ENCODE results near the gene GPR173. TPM values are rescaled to one million over a fixed set of nuclear protein-coding genes. Genes with fewer than 3 reads are reported as not detected.

Gene GPR173
- total and polyA plus RNA-seq, 8 donors: 0.44 to 7.5 (median 0.77) TPM; not detected in 4

DNA sequence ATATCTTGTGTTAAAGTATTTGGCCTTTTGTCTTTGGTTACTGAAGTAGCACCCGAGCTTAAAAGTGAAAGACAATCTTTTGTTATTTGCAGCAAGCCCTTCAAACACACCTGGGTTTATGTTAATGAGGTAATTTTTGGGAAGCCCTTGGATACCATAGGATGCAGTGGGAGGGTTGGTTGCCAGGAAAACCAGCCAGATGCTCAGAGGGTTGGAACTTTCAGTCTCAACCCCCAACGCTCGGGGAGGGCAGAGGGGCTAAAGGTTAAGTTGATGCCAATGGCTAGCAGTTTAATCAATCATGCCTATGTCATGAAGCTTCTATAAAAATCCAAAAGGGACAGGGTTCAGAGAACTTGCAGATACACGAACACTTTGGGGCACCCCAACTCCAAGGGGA lies 17.2 kb upstream of the GPR173 start:
- intact Hi-C loops (cut with DNase I; ENCODE audit: low total_unique reads): no loop called here
- Histone ChIP-seq H3K9me3 (no peaks in the 10 kb centered on the region), H3K27ac (no peak overlapping the region), H3K36me3 (no peaks in the 10 kb centered on the region), H3K27me3 (peaks cover 0 to 22% (median 0%) of the 10 kb centered on the region in 3 donors), H3K4me3 (no peak overlapping the region), H3K4me1 (no peaks in the 10 kb centered on the region)
- no peak for DNase-seq
- no peak for TF ChIP-seq POLR2AphosphoS5 (IDR thresholded peaks at IDR 0.05)
- TF ChIP-seq CTCF (IDR thresholded peaks at IDR 0.05): no peak
- TF ChIP-seq EP300 (IDR thresholded peaks at IDR 0.05): no peak
- TF ChIP-seq POLR2A (IDR thresholded peaks at IDR 0.05): no peak
- 23 to 40% (median 27%) methylated on average over 4 of the region's 4 CpGs for WGBS, 5 donors

DNA sequence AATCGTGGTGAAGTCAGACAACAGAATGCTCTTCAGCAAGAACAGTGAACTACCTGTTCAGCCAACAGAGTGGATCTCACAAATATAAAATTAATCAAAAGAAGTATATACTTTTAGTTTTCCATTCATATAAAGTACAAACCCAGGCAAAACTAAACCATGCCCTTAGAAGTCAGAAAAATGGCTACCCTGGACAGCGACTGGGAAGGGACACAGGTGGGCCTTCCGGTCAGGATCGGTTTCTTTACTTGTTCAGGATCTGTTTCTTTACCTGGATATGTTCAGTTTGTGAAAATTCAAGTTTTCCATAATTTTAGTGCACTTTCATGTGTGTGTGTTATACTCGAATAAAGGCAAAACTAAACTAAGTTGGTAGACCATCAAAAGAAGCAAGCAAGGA lies 12.4 kb upstream of the GPR173 start:
- 57 to 73% (median 62%) methylated on average over 5 of the region's 5 CpGs for WGBS, 5 donors
- H3K9me3 ChIP-seq: no peaks in the 10 kb centered on the region
- no peak overlapping the region for H3K27ac ChIP-seq
- TF ChIP-seq EP300 (IDR thresholded peaks at IDR 0.05) (no peak), POLR2A (IDR thresholded peaks at IDR 0.05) (no peak), POLR2AphosphoS5 (IDR thresholded peaks at IDR 0.05) (no peak), CTCF (IDR thresholded peaks at IDR 0.05) (no peak)
- H3K36me3 ChIP-seq: no peaks in the 10 kb centered on the region
- H3K27me3 ChIP-seq: peaks cover 0 to 35% (median 0%) of the 10 kb centered on the region in 3 donors
- intact Hi-C loops (cut with DNase I; ENCODE audit: low total_unique reads): no loop called here
- no peaks in the 10 kb centered on the region for H3K4me1 ChIP-seq
- no peak overlapping the region for H3K4me3 ChIP-seq
- no peak for DNase-seq

GRCh38 chrX:53039236-53039635 lies 9.4 kb upstream of the GPR173 start:
- no peak for TF ChIP-seq CTCF (IDR thresholded peaks at IDR 0.05)
- no peak for TF ChIP-seq POLR2AphosphoS5 (IDR thresholded peaks at IDR 0.05)
- TF ChIP-seq EP300 (IDR thresholded peaks at IDR 0.05): no peak
- TF ChIP-seq POLR2A (IDR thresholded peaks at IDR 0.05): no peak
- no peaks in the 10 kb centered on the region for H3K4me1 ChIP-seq
- no peak overlapping the region for H3K27ac ChIP-seq
- no peak for DNase-seq
- 53 to 68% (median 56%) methylated on average over 4 of the region's 4 CpGs for WGBS, 5 donors
- peaks cover 0 to 36% (median 0%) of the 10 kb centered on the region in 3 donors for H3K27me3 ChIP-seq
- H3K9me3 ChIP-seq: no peaks in the 10 kb centered on the region
- intact Hi-C loops (cut with DNase I; ENCODE audit: low total_unique reads): no loop called here
- H3K36me3 ChIP-seq: no peaks in the 10 kb centered on the region
- no peak overlapping the region for H3K4me3 ChIP-seq

DNA sequence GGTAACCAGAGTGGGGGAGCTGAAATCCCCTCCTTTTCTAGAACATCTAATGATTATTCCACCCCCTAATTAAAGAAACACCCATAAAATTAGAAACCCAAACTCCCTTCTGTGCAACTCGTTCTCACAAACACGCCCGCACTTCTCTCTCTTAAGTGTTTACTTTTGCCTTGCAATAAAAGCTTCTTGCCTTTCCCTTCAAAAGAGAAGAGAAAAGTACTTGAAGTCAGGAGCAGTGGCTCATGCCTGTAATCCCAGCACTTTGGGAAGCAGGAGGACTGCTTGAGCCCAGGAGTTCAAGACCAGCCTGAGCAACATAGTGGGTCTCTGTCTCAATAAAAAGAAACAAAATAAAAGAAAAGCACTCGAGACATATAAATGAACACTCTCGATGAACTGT lies 3.6 kb upstream of the GPR173 start:
- TF ChIP-seq POLR2A (IDR thresholded peaks at IDR 0.05) (no peak), CTCF (IDR thresholded peaks at IDR 0.05) (no peak), POLR2AphosphoS5 (IDR thresholded peaks at IDR 0.05) (no peak), EP300 (IDR thresholded peaks at IDR 0.05) (no peak)
- no peaks in the 10 kb centered on the region for H3K36me3 ChIP-seq
- WGBS, 5 donors: 44 to 67% (median 64%) methylated on average over 5 of the region's 5 CpGs
- H3K9me3 ChIP-seq: no peaks in the 10 kb centered on the region
- H3K4me1 ChIP-seq: no peaks in the 10 kb centered on the region
- H3K27ac ChIP-seq: no peak overlapping the region
- no peak for DNase-seq
- intact Hi-C loops (cut with DNase I; ENCODE audit: low total_unique reads): no loop called here
- peaks cover 0 to 29% (median 9%) of the 10 kb centered on the region in 3 donors for H3K27me3 ChIP-seq
- H3K4me3 ChIP-seq: no peak overlapping the region
